Stimulated activated CD4-positive, alpha-beta T cell treated with anti-CD3 and anti-CD28 coated beads, Interleukin-4, amount 100 ng/mL, for 48 hours (primary cell): ENCODE measurements around the gene TBCD.
A peak's percentile ranks its signal among the peaks of the same experiment; 100 is the strongest.

Source experiments
- DNase-seq, 2 donors: peaks; one replicate each; pipeline ENCODE4 v3.0.0-alpha.2; 2020; ENCODE audit warnings: low read depth in 2 of 2

The TBCD gene

GRCh38 chr17:82884341-82884969 is 132.6 kb downstream of the TBCD start:
- no peak for DNase-seq

GRCh38 chr17:82884970-82885353 is 133.1 kb downstream of the TBCD start:
- no peak for DNase-seq

GRCh38 chr17:82887255-82888164 is 135.6 kb downstream of the TBCD start:
- DNase-seq: no peak

GRCh38 chr17:82888583-82889495 is 137.0 kb downstream of the TBCD start:
- no peak for DNase-seq

GRCh38 chr17:82889496-82890338 is 137.9 kb downstream of the TBCD start:
- DNase-seq: no peak

GRCh38 chr17:82890339-82890730 is 138.5 kb downstream of the TBCD start:
- DNase-seq: no peak

GRCh38 chr17:82890926-82891678 is 139.2 kb downstream of the TBCD start:
- DNase-seq: no peak

- DNase-seq: no peak
Observed at GRCh38 chr17:82891911-82892310, 140.0 kb downstream of the TBCD start.

GRCh38 chr17:82892899-82893565 is 141.2 kb downstream of the TBCD start:
- DNase-seq: peak in 1 of 2 donors; percentile 36

GRCh38 chr17:82893779-82894178 is 141.9 kb downstream of the TBCD start:
- DNase-seq: no peak

GRCh38 chr17:82894389-82894788 is 142.5 kb downstream of the TBCD start:
- no peak for DNase-seq

GRCh38 chr17:82895087-82895486 is 143.2 kb downstream of the TBCD start:
- no peak for DNase-seq

- no peak for DNase-seq
Observed at GRCh38 chr17:82896071-82897000, 144.5 kb downstream of the TBCD start.

GRCh38 chr17:82897514-82898249 is 145.8 kb downstream of the TBCD start:
- DNase-seq: no peak

GRCh38 chr17:82898976-82899514 is 147.2 kb downstream of the TBCD start:
- no peak for DNase-seq

GRCh38 chr17:82899941-82900340 is 148.1 kb downstream of the TBCD start:
- no peak for DNase-seq

GRCh38 chr17:82900741-82901140 is 148.9 kb downstream of the TBCD start:
- DNase-seq: no peak

GRCh38 chr17:82901356-82901755 is 149.5 kb downstream of the TBCD start:
- DNase-seq: no peak
